Measurements from ENCODE around the gene ZNF728. TPM values are rescaled to one million over a fixed set of nuclear protein-coding genes. Genes with fewer than 3 reads are reported as not detected.
"Not testable (repeated sequence)": the region's sequence is repeated elsewhere in the genome, so short reads cannot be mapped to it uniquely, and the experiment has no call there.

ZNF728 gene
- total RNA-seq, 1 experiment from 2014 or later = not detected

GRCh38 chr19:23033721-23034120 is 30.7 kb upstream of the ZNF728 start:
- no peak for TF ChIP-seq CTCF (IDR thresholded peaks at IDR 0.05; ENCODE audit: unreplicated experiment)
- H3K4me3 Mint-ChIP-seq (ENCODE audit: low read depth, unreplicated experiment) = no peak overlapping the region
- H3K27me3 Mint-ChIP-seq (ENCODE audit: unreplicated experiment) = no peaks in the 10 kb centered on the region
- intact Hi-C loops (cut with micrococcal nuclease; ENCODE audit: unreplicated experiment) = no loop called here
- no TSS peak for BruUV-seq (replicated peaks)
- H3K4me1 Mint-ChIP-seq (ENCODE audit: low read depth, unreplicated experiment) = no peaks in the 10 kb centered on the region
- no peak for DNase-seq
- H3K36me3 Mint-ChIP-seq (ENCODE audit: insufficient read depth, unreplicated experiment) = no peaks in the 10 kb centered on the region
- CTCF ChIA-PET = no interaction called here
- H3K9me3 Mint-ChIP-seq (ENCODE audit: low read depth, unreplicated experiment) = peaks cover 11% of the 10 kb centered on the region
- no peak overlapping the region for H3K27ac Mint-ChIP-seq (ENCODE audit: unreplicated experiment)

- H3K27ac Mint-ChIP-seq (ENCODE audit: unreplicated experiment) = no peak overlapping the region
- no peaks in the 10 kb centered on the region for H3K4me1 Mint-ChIP-seq (ENCODE audit: low read depth, unreplicated experiment)
- no peaks in the 10 kb centered on the region for H3K27me3 Mint-ChIP-seq (ENCODE audit: unreplicated experiment)
- intact Hi-C loops (cut with micrococcal nuclease; ENCODE audit: unreplicated experiment) = no loop called here
- no peak for DNase-seq
- H3K36me3 Mint-ChIP-seq (ENCODE audit: insufficient read depth, unreplicated experiment) = no peaks in the 10 kb centered on the region
- CTCF ChIA-PET = no interaction called here
- TF ChIP-seq CTCF (IDR thresholded peaks at IDR 0.05; ENCODE audit: unreplicated experiment) = no peak
- H3K9me3 Mint-ChIP-seq (ENCODE audit: low read depth, unreplicated experiment) = peaks cover under 1% of the 10 kb centered on the region
- BruUV-seq (replicated peaks) = no TSS peak
- H3K4me3 Mint-ChIP-seq (ENCODE audit: low read depth, unreplicated experiment) = no peak overlapping the region
These were observed 12.7 kb upstream of the ZNF728 start for GRCh38 chr19:23015660-23016059.

GRCh38 chr19:22994957-22995356 is 8.0 kb downstream of the ZNF728 start:
- intact Hi-C loops (cut with micrococcal nuclease; ENCODE audit: unreplicated experiment); H3K27ac Mint-ChIP-seq (ENCODE audit: unreplicated experiment); H3K27me3 Mint-ChIP-seq (ENCODE audit: unreplicated experiment); DNase-seq; H3K9me3 Mint-ChIP-seq (ENCODE audit: low read depth, unreplicated experiment); BruUV-seq (replicated peaks); H3K36me3 Mint-ChIP-seq (ENCODE audit: insufficient read depth, unreplicated experiment); H3K4me3 Mint-ChIP-seq (ENCODE audit: low read depth, unreplicated experiment); H3K4me1 Mint-ChIP-seq (ENCODE audit: low read depth, unreplicated experiment): not testable (repeated sequence)
- CTCF ChIA-PET = interaction anchor here (0.6 to 0.7 kb wide), 2 partner anchors 516 to 1186 kb away, joined by 4 read pairs; no protein-coding TSS in a partner anchor

GRCh38 chr19:22976248-22976647 is 26.7 kb downstream of the ZNF728 start:
- Mint-ChIP-seq H3K27ac (ENCODE audit: unreplicated experiment) (no peak overlapping the region), H3K27me3 (ENCODE audit: unreplicated experiment) (no peaks in the 10 kb centered on the region), H3K36me3 (ENCODE audit: insufficient read depth, unreplicated experiment) (no peaks in the 10 kb centered on the region), H3K4me3 (ENCODE audit: low read depth, unreplicated experiment) (no peak overlapping the region), H3K4me1 (ENCODE audit: low read depth, unreplicated experiment) (no peaks in the 10 kb centered on the region), H3K9me3 (ENCODE audit: low read depth, unreplicated experiment) (peaks cover 11% of the 10 kb centered on the region)
- CTCF ChIA-PET = no interaction called here
- no peak for DNase-seq
- BruUV-seq (replicated peaks) = no TSS peak
- TF ChIP-seq CTCF (IDR thresholded peaks at IDR 0.05; ENCODE audit: unreplicated experiment) = no peak
- intact Hi-C loops (cut with micrococcal nuclease; ENCODE audit: unreplicated experiment) = no loop called here

GRCh38 chr19:22975546-22976136 is 27.3 kb downstream of the ZNF728 start:
- H3K36me3 Mint-ChIP-seq (ENCODE audit: insufficient read depth, unreplicated experiment); CTCF ChIA-PET; H3K4me3 Mint-ChIP-seq (ENCODE audit: low read depth, unreplicated experiment); H3K4me1 Mint-ChIP-seq (ENCODE audit: low read depth, unreplicated experiment); H3K27ac Mint-ChIP-seq (ENCODE audit: unreplicated experiment); H3K27me3 Mint-ChIP-seq (ENCODE audit: unreplicated experiment); DNase-seq; H3K9me3 Mint-ChIP-seq (ENCODE audit: low read depth, unreplicated experiment); intact Hi-C loops (cut with micrococcal nuclease; ENCODE audit: unreplicated experiment); BruUV-seq (replicated peaks): not testable (repeated sequence)
